H1 (cell line): ENCODE data around the gene EME2. TPM values are rescaled to one million over a fixed set of nuclear protein-coding genes. Genes with fewer than 3 reads are reported as not detected.

Experiments
- CTCF ChIA-PET: fragments of 300-600 bp; sonication (Branson Sonifier 250); formaldehyde crosslinking; loops from one replicate; lab custom pipeline; 2021; ENCODE audit not compliant: partially characterized antibody; lab: Charles Lee
- POLR2A ChIA-PET: fragments of 300-600 bp; sonication (Branson Sonifier 250); formaldehyde crosslinking; loops from one replicate; lab custom pipeline; 2021; ENCODE audit warnings: inconsistent platforms; ENCODE audit not compliant: partially characterized antibody; lab: Charles Lee
- DNase-seq, 2 experiments: peaks; one replicate each; pipeline versions ENCODE4 v3.0.0 to v3.0.0-alpha.2; 2010 to 2022; ENCODE audit warnings: low spot score in 2 of 2, low read depth in 1 of 2, mixed read lengths in 1 of 2
- FAIRE-seq: peaks from 2 replicates; lab custom pipeline; 2011; peaks lifted over from hg19 to GRCh38; lab: Jason Lieb, UNC
- H2AFZ ChIP-seq: 2 replicates; pipeline ENCODE4 v1.8.1; 2012; ENCODE audit warnings: low read length, inconsistent platforms
- H2AK5ac ChIP-seq: 2 replicates; pipeline ENCODE4 v1.6.1; 2013; ENCODE audit warnings: low read depth, low read length
- H2BK120ac ChIP-seq: replicated peaks from 2 replicates; pipeline ENCODE3; 2013; ENCODE audit warnings: low read depth, low read length, inconsistent platforms
- H2BK12ac ChIP-seq: 2 replicates; pipeline ENCODE4 v1.6.1; 2013; ENCODE audit warnings: low read depth, low read length
- H2BK15ac ChIP-seq: 2 replicates; pipeline ENCODE4 v1.6.1; 2013; ENCODE audit warnings: low read length
- H2BK20ac ChIP-seq: 2 replicates; pipeline ENCODE4 v1.6.1; 2013; ENCODE audit warnings: low read length
- H2BK5ac ChIP-seq: 2 replicates; pipeline ENCODE4 v1.6.1; 2013; ENCODE audit warnings: low read depth, low read length
- H3K14ac ChIP-seq: 2 replicates; pipeline ENCODE4 v1.6.1; 2013; ENCODE audit warnings: inconsistent platforms; ENCODE audit not compliant: insufficient read length
- H3K18ac ChIP-seq: 2 replicates; pipeline ENCODE4 v1.6.1; 2013; ENCODE audit warnings: low read length; ENCODE audit errors: extremely low read depth
- H3K23ac ChIP-seq: 2 replicates; pipeline ENCODE4 v1.6.1; 2013; ENCODE audit warnings: inconsistent platforms; ENCODE audit not compliant: insufficient read length
- H3K23me2 ChIP-seq: 2 replicates; pipeline ENCODE4 v1.6.1; 2013; ENCODE audit warnings: low read depth, low read length
- H3K27ac ChIP-seq: 2 replicates; pipeline ENCODE4 v1.6.1; 2011; ENCODE audit warnings: low read depth, low read length, inconsistent platforms
- H3K27me3 ChIP-seq, 4 experiments: replicated peaks in 1 of 4; 1 replicate in 1 of 4; 2 replicates in 3 of 4; pipeline versions ENCODE4 v1.6.1 to v1.8.1; 2011 to 2013; ENCODE audit warnings: low read length in 3 of 4, mild to moderate bottlenecking in 3 of 4, inconsistent platforms in 2 of 4, mixed read lengths in 2 of 4, moderate library complexity in 1 of 4; ENCODE audit not compliant: control insufficient read depth in 3 of 4, insufficient read depth in 3 of 4; ENCODE audit errors: extremely low read depth in 1 of 4
- H3K36me3 ChIP-seq, 4 experiments: 2 replicates each; pipeline versions ENCODE4 v1.6.1 to v1.8.1; 2011 to 2013; ENCODE audit warnings: mild to moderate bottlenecking in 4 of 4, low read length in 3 of 4, moderate library complexity in 2 of 4, control low read depth in 1 of 4, inconsistent platforms in 1 of 4; ENCODE audit not compliant: insufficient read depth in 4 of 4, control insufficient read depth in 2 of 4
- H3K4ac ChIP-seq: replicated peaks from 2 replicates; pipeline ENCODE3; 2013; ENCODE audit warnings: low read length, low read depth, mixed read lengths, inconsistent platforms; ENCODE audit not compliant: insufficient read length
- H3K4me1 ChIP-seq, 4 experiments: replicated peaks in 1 of 4; 1 replicate in 1 of 4; 2 replicates in 3 of 4; pipeline versions ENCODE4 v1.6.1 to v1.8.1; 2011 to 2013; ENCODE audit warnings: low read length in 3 of 4, inconsistent platforms in 2 of 4, mixed read lengths in 1 of 4; ENCODE audit not compliant: insufficient read depth in 4 of 4, control insufficient read depth in 3 of 4
- H3K4me2 ChIP-seq, 2 experiments: 2 replicates each; pipeline versions ENCODE4 v1.6.1 to v1.8.1; 2011 to 2013; ENCODE audit warnings: low read depth in 2 of 2, low read length in 2 of 2, control low read depth in 1 of 2, inconsistent platforms in 1 of 2, mild to moderate bottlenecking in 1 of 2; ENCODE audit not compliant: insufficient read depth in 1 of 2
- H3K4me3 ChIP-seq, 4 experiments: fragments of 200-600, 300-600 bp in 1 of 4; sonication (generic), shearing (Covaris generic), sonication (Bioruptor Twin) in 1 of 4; 2 replicates each; pipeline versions ENCODE4 v1.5.1 to v1.8.1; 2011 to 2016; ENCODE audit warnings: low read length in 4 of 4, low read depth in 3 of 4, control low read depth in 2 of 4, inconsistent platforms in 2 of 4, mild to moderate bottlenecking in 2 of 4, mixed read lengths in 1 of 4, moderate library complexity in 1 of 4; ENCODE audit not compliant: insufficient read depth in 2 of 4; ENCODE audit errors: extremely low read depth in 1 of 4
- H3K56ac ChIP-seq: replicated peaks from 2 replicates; pipeline ENCODE3; 2013; ENCODE audit warnings: low read depth, mild to moderate bottlenecking, mixed read lengths, low read length, inconsistent platforms; ENCODE audit not compliant: insufficient read length
- H3K79me1 ChIP-seq: 2 replicates; pipeline ENCODE4 v1.6.1; 2013; ENCODE audit warnings: low read depth, low read length, control low read depth
- H3K79me2 ChIP-seq, 2 experiments: 2 replicates each; pipeline versions ENCODE4 v1.6.1 to v1.8.1; 2012 to 2013; ENCODE audit warnings: low read length in 2 of 2, mild to moderate bottlenecking in 2 of 2, inconsistent platforms in 1 of 2; ENCODE audit not compliant: insufficient read depth in 2 of 2, control insufficient read depth in 1 of 2
- H3K9ac ChIP-seq, 4 experiments: replicated peaks in 1 of 4; 1 replicate in 1 of 4; 2 replicates in 3 of 4; pipeline versions ENCODE4 v1.6.1 to v1.8.1; 2011 to 2013; ENCODE audit warnings: low read depth in 3 of 4, low read length in 3 of 4, control low read depth in 2 of 4, mild to moderate bottlenecking in 2 of 4, moderate library complexity in 2 of 4, inconsistent platforms in 1 of 4; ENCODE audit errors: extremely low read depth in 1 of 4
- H3K9me3 ChIP-seq, 2 experiments: 2 replicates each; pipeline versions ENCODE4 v1.6.1 to v1.8.1; 2012 to 2013; ENCODE audit warnings: mild to moderate bottlenecking in 2 of 2, moderate library complexity in 2 of 2, control low read depth in 1 of 2, inconsistent platforms in 1 of 2, low read depth in 1 of 2, low read length in 1 of 2, mixed read lengths in 1 of 2; ENCODE audit not compliant: insufficient read depth in 2 of 2
- H4K20me1 ChIP-seq, 2 experiments: replicated peaks in 1 of 2; 2 replicates each; pipeline versions ENCODE3 to v1.8.1; 2011 to 2013; ENCODE audit warnings: inconsistent platforms in 2 of 2, low read length in 2 of 2, mild to moderate bottlenecking in 1 of 2; ENCODE audit not compliant: insufficient read depth in 2 of 2, control insufficient read depth in 1 of 2
- H4K5ac ChIP-seq: 2 replicates; pipeline ENCODE4 v1.6.1; 2013; ENCODE audit warnings: low read length, low read depth, mixed read lengths, inconsistent platforms; ENCODE audit not compliant: insufficient read length
- H4K8ac ChIP-seq: 2 replicates; pipeline ENCODE4 v1.8.0; 2013; ENCODE audit warnings: mild to moderate bottlenecking, moderate library complexity, low read length, inconsistent platforms; ENCODE audit not compliant: insufficient read depth; ENCODE audit errors: extremely low read depth
- H4K91ac ChIP-seq: replicated peaks from 2 replicates; pipeline ENCODE3; 2013; ENCODE audit warnings: low read length, mixed read lengths, inconsistent platforms; ENCODE audit not compliant: insufficient read length
- CREB1 ChIP-seq: IDR thresholded peaks from 2 replicates; pipeline ENCODE4 v1.6.1; 2012; ENCODE audit warnings: inconsistent platforms
- TCF12 ChIP-seq: IDR thresholded peaks from 2 replicates; pipeline ENCODE4 v1.6.1; 2011; ENCODE audit warnings: low read depth, mild to moderate bottlenecking, low read length
- WGBS, 2 experiments: shearing (Covaris generic) in 1 of 2; methylation state at CpG; one replicate each; pipeline versions ENCODE4 v1.1.6 to v1.1.7; 2013 to 2015; ENCODE audit warnings: low lambda C conversion rate in 2 of 2, mixed read lengths in 2 of 2, inconsistent platforms in 1 of 2, low coverage in 1 of 2, missing lambda C conversion rate in 1 of 2; ENCODE audit not compliant: insufficient replicate concordance in 2 of 2, insufficient coverage in 1 of 2, insufficient read length in 1 of 2; ENCODE audit errors: extremely low coverage in 1 of 2, missing lambda C conversion rate in 1 of 2; 5-methylcytosine and 5-hydroxymethylcytosine counted together
- polyA plus RNA-seq, 7 experiments: library from polyadenylated mRNA; depleted of rRNA in 3 of 7; stranded (reverse) in 5 of 7; unstranded in 2 of 7; fragments of >200 nt in 5 of 7; fragments of 200-250 nt in 2 of 7; gene quantifications; 1 replicate in 5 of 7; 2 replicates in 1 of 7; 4 replicates in 1 of 7; pipeline versions ENCODE4 v1.2.1 to v1.2.3, GENCODE V29; 2011 to 2013; ENCODE audit warnings: missing spikeins in 2 of 7, mixed read lengths in 2 of 7
- total RNA-seq: library from RNA; stranded (reverse); fragmentation: NEBNext Ultra II Directional; extraction: Animal tissue kit (Norgen Biotek cat#: 25700); gene quantifications from 2 replicates; pipeline ENCODE4 v1.2.1, GENCODE V29; 2021

Gene EME2
- total and polyA plus RNA-seq, 2 of the 8 experiments (the other 6 are each of a cell fraction or from before 2014, with no cell fraction given): 13.1 to 19.7 TPM

DNA sequence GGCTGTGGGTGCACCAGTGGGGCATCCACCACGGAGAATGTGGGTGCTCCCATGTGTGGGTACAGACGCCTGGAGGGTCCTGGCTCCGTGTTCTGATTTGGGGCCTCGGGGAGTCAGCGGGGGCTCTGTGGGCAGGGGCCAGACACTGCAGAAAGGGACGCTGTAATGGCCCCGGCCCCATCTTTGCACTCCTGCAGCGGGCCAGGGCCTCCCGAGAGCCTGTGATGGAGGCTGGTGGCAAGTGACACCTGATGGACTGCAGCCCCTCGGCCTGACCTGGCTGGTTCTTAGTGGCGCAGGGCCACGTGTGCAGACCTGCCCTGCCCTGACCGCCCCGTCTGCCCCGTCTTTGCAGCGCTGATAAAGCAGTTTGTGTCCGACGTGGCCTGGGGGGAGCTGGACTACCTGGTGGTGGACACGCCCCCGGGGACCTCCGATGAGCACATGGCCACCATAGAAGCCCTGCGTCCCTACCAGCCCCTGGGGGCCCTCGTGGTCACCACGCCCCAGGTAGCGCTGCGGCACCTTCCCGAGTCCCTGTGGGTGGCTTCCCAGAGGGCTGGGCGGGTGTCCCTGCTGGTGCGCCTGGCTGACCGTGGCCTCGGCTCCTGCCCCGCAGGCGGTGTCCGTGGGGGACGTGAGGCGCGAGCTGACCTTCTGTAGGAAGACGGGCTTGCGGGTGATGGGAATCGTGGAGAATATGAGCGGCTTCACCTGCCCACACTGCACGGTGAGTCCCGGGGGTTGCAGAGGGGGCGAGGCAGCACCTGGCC, 14.9 kb downstream of the EME2 start:
- 97% methylated on average over 23 of the region's 44 CpGs; no CpG with 5 or more reads in 1 of the 2 experiments for WGBS, 2 experiments
- no peak for TF ChIP-seq CREB1
- TF ChIP-seq TCF12: no peak
- Histone ChIP-seq H4K91ac (no peak overlapping the region), H3K14ac (no peak overlapping the region), H2BK15ac (no peak overlapping the region), H3K79me1 (peaks cover 13% of the 10 kb centered on the region; the same call in 1 of the 2 replicates), H3K18ac (no peak overlapping the region), H3K79me2 (peaks cover 0 to 35% of the 10 kb centered on the region in 2 experiments; a peak in 3 of 4 replicates), H2BK5ac (no peak overlapping the region), H3K4me2 (no peak overlapping the region), H2AK5ac (no peak overlapping the region), H2BK12ac (no peak overlapping the region), H3K23ac (no peak overlapping the region), H2BK120ac (no peak overlapping the region), H4K8ac (0 out of 2 replicates have a peak overlapping the region, but pooled peaks have one; percentile 51), H3K23me2 (peaks cover 3% of the 10 kb centered on the region; the same call in 1 of the 2 replicates), H3K27ac (no peak overlapping the region), H2BK20ac (no peak overlapping the region), H3K27me3 (no peaks in the 10 kb centered on the region), H4K5ac (no peak overlapping the region), H3K56ac (no peak overlapping the region), H3K4ac (no peak overlapping the region), H3K9me3 (no peaks in the 10 kb centered on the region), H3K36me3 (peaks cover 0 to 44% (median 2%) of the 10 kb centered on the region in 4 experiments; a peak in 4 of 8 replicates), H3K9ac (no peak overlapping the region), H3K4me3 (no peak overlapping the region), H4K20me1 (peaks cover 20 to 21% of the 10 kb centered on the region in 2 experiments), H2AFZ (no peak overlapping the region), H3K4me1 (no peaks in the 10 kb centered on the region; a peak in 1 of 7 replicates)
- ChIA-PET CTCF (interaction anchor here (1.8 kb wide), 1 partner anchor 63 kb away, joined by 7 read pairs; no protein-coding TSS in a partner anchor), POLR2A (interaction anchor here (1.6 to 4.0 kb wide), 5 partner anchors 8 to 33 kb away, joined by 3 to 15 read pairs (median 5); partner anchors contain the start of gene NME3)
- FAIRE-seq: no peak
- DNase-seq: no peak
